AG04449 (cell line): Measurements from ENCODE around the gene CEP44.
A peak's percentile ranks its signal among the peaks of the same experiment; 100 is the strongest.
"Not testable (repeated sequence)": the region's sequence is repeated elsewhere in the genome, so short reads cannot be mapped to it uniquely, and the experiment has no call there.

Experiments used
- CTCF ChIA-PET: fragments of 350-600 bp; formaldehyde crosslinking; extraction: SDS; loops from one replicate; lab custom pipeline; 2021; ENCODE audit warnings: antibody characterized with exemption; lab: Yijun Ruan, JAX
- POLR2A ChIA-PET: fragments of 400-600, 350-600 bp; formaldehyde crosslinking; extraction: SDS; loops from one replicate; lab custom pipeline; 2020; ENCODE audit warnings: antibody characterized with exemption, inconsistent platforms; lab: Yijun Ruan, JAX
- DNase-seq: peaks from one replicate; pipeline ENCODE4 v3.0.0-alpha.2; 2010; ENCODE audit warnings: low read depth, low spot score
- H3K4me3 ChIP-seq: 2 replicates; pipeline ENCODE4 v1.5.1; 2011; ENCODE audit warnings: low read depth, mild to moderate bottlenecking, control low read depth, low read length
- CTCF ChIP-seq: IDR thresholded peaks from one replicate; pipeline ENCODE4 v1.5.1; 2011; ENCODE audit warnings: mild to moderate bottlenecking, moderate library complexity, low read length, control low read depth, inconsistent platforms; ENCODE audit not compliant: insufficient read depth; ENCODE audit errors: missing control alignments

CEP44 gene

DNA sequence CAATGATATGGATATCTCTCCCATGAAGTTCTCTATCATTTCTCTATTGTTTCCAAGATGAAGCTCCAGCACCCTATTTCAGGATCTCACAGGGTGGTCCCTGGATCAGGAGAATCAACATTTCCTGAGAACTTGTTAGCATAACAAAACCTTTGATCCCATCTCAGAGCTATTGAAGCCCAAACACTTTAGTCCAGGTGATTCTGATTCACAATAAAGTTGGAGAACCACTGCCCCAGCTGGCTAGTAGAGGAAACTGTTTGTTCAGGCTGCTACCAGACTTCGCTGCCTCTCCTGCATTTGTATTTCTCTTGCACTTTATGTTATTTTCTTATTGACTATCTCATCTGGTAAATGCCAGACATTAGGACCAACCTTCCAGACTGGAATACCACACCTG, 65.4 kb downstream of the CEP44 start:
- no peak for DNase-seq
- TF ChIP-seq CTCF: no peak
- CTCF ChIA-PET: no interaction called here

GRCh38 chr4:174352061-174352819, 68.5 kb downstream of the CEP44 start:
- no peak for DNase-seq
- CTCF ChIA-PET: no interaction called here
- no peak for TF ChIP-seq CTCF

More for the DNA sequence above, 65.4 kb downstream of the CEP44 start:
- POLR2A ChIA-PET: no interaction called here
- H3K4me3 ChIP-seq: no peak overlapping the region

DNA sequence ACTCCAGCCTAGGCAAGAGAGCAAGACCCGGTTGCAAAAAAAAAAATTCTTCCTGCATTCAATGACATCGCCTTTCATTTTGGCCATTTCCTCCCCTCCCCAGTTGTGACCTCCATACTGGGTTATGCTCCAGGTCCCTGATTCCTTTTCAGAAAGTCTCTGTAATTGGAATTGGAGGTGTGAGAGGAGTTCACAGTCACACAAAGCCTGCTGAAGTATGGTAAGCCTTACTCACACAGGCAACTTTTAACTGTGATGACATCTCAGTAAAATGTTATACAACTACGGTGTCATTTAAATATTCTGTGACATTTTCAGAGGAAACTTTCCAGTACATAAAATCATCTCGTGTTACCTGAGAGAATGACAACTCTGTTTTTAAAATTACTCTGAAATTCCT, 73.6 kb downstream of the CEP44 start:
- no peak overlapping the region for H3K4me3 ChIP-seq
- TF ChIP-seq CTCF: no peak
- ChIA-PET CTCF (no interaction called here), POLR2A (no interaction called here)
- no peak for DNase-seq

More at GRCh38 chr4:174352061-174352819, 68.5 kb downstream of the CEP44 start:
- no peak overlapping the region for H3K4me3 ChIP-seq
- POLR2A ChIA-PET: no interaction called here

GRCh38 chr4:174358410-174358809, 74.7 kb downstream of the CEP44 start:
- TF ChIP-seq CTCF: no peak
- CTCF ChIA-PET: no interaction called here
- no peak overlapping the region for H3K4me3 ChIP-seq
- POLR2A ChIA-PET: no interaction called here
- DNase-seq: no peak

DNA sequence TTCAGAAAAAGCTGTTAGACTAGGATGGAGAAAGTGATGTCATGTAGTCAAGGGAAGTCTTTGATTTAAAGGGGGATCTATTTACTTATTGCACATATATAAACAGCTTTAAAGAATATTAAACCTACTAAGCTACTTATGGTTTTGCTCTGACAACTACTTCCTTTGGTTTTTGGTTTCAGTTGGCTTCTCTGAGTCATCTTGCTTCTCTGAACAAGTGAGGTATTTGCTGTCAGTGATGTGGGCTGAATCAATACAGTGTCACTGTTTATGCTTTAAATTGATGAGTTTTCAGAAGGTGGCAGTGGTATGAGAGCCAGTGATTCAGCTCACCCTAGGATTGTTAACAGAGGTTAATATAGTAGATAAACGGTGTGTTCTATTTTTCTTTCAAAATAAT, 75.1 kb downstream of the CEP44 start:
- TF ChIP-seq CTCF: no peak
- POLR2A ChIA-PET: no interaction called here
- DNase-seq: peak; percentile 3
- CTCF ChIA-PET: no interaction called here
- no peak overlapping the region for H3K4me3 ChIP-seq

DNA sequence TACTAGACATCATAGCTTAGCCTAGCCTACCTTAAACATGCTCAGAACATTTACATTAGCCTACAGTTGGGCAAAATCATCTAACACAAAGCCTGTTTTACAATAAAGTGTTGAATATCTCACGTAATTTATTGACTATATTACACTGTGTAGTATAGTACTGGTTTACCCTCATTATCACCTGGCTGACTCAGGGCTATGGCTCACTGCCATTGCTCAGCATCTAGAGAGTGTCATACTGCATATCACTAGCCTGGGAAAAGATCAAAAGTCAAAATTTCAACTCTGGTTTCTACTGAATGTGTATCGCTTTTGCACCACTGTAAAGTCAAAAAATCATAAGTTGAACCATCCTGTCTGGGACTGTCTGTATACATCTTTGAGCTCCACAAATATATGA, 78.6 kb downstream of the CEP44 start:
- no peak for DNase-seq
- ChIA-PET CTCF (no interaction called here), POLR2A (interaction anchor here (0.6 kb wide), 1 partner anchor 778 kb away, joined by 3 read pairs; no protein-coding TSS in a partner anchor)
- no peak for TF ChIP-seq CTCF
- no peak overlapping the region for H3K4me3 ChIP-seq

- H3K4me3 ChIP-seq, POLR2A ChIA-PET, DNase-seq: not testable (repeated sequence)
- CTCF ChIA-PET: interaction anchor here (1.2 kb wide), 1 partner anchor 350 kb away, joined by 3 read pairs; no protein-coding TSS in a partner anchor
Observed at GRCh38 chr4:174363782-174364181, 80.1 kb downstream of the CEP44 start.
